Measurements from ENCODE around the gene KTN1.

GRCh38 chr14:55689981-55690871, 110.2 kb downstream of the KTN1 start:
- TF ChIP-seq CTCF (IDR thresholded peaks at IDR 0.05) = peak; percentile 16
- no peak for TF ChIP-seq EZH2phosphoT487 (IDR thresholded peaks at IDR 0.05)

Data from neural progenitor cell (in vitro differentiated cells).